GM18499 (cell line): ENCODE data around the gene AMBRA1.

ENCODE experiments used
- ATAC-seq: cut with Tn5 transposase; IDR thresholded peaks from one replicate; pipeline ENCODE4 v1.9.1; 2021; ENCODE audit warnings: moderate number of reproducible peaks; ENCODE audit not compliant: insufficient read depth, unreplicated experiment

AMBRA1 gene

DNA sequence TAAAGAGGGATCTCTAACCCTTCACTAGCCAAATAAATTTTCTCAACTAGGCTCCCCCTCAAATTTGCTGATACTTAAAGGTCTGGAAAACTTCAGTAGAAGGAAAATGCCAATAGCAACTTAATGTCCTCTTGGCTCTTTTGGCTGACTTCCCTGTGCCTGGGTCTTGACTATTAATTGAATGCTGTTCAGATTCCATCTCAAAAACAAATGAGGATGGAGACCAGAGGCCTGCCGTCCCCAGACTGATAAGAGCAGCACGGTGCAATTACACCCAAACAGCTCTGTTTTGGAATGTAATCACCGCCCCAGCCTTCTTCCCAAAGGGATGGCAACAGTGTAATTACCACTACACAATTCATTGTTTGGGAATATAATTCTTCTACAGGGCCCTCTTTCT lies 112.9 kb downstream of the AMBRA1 start:
- no peak for ATAC-seq

DNA sequence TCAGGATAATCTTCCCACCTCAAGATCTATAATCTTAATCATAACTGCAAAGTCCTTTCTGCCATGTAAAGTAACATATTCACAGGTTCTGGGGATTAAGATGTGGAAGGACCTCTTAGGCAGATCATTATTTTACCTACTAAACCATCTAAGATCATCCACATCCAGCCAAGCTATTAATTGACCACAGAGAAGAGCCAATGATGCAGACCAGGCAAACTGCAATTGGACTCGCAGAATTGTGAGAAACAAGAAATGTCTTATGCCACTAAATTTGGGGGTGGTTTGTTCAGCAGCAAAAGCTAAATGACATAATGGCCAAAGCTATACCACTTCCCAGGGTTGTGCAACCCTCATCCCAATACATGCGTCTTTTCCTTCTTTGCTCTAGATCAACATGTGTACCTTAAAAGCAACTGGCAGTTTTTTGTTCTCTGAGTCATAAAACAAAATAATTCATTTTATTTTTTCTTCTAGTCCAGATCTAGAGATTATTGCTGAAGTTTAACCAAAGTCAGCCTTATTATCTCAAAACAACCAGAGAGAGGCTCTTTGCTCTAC lies 113.6 kb downstream of the AMBRA1 start:
- no peak for ATAC-seq

DNA sequence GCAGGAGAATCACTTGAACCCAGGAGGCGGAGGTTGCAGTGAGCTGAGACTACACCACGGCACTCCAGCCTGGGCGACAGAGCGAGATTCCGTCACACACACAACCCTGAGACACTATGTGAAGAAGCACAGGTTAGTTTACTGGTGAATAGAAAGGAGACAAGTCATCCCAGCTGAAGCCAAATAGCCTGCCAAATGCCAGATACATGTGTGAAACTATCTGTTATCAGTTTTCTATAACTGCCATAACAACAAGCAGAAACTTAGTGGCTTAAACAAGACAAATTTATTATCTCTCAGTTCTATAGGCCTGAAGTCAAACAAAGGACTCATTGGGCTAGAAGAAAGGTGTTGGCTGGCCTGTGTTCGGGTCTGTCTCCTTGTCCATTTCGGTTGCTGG lies 114.2 kb downstream of the AMBRA1 start:
- no peak for ATAC-seq

GRCh38 chr11:46478196-46478595 lies 115.6 kb downstream of the AMBRA1 start:
- ATAC-seq, result no peak

GRCh38 chr11:46477136-46477535 lies 116.7 kb downstream of the AMBRA1 start:
- ATAC-seq, result no peak

GRCh38 chr11:46475926-46476545 lies 117.8 kb downstream of the AMBRA1 start:
- ATAC-seq, result no peak

GRCh38 chr11:46475051-46475925 lies 118.5 kb downstream of the AMBRA1 start:
- no peak for ATAC-seq

GRCh38 chr11:46472662-46472994 lies 121.2 kb downstream of the AMBRA1 start:
- ATAC-seq, result no peak

- no peak for ATAC-seq
Observed at GRCh38 chr11:46471943-46472661, 121.7 kb downstream of the AMBRA1 start.

DNA sequence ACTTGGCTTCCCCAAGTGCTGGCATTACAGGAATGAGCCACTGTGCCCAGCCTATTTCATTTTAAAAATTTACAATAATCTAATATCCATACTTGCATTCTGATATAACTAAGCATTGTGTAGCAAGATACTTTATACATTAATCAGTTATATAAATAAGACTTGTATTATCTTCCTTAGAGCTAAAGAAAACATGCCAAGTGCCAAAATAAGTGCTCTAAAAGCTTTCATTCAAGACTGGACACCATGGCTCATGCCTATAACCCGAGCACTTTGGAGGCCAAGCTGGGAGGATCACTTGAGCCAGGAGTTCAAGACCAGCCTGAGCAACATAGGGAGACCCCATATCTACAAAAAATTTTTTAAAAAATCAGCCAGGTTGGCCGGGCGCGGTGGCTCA lies 123.9 kb downstream of the AMBRA1 start:
- no peak for ATAC-seq

- ATAC-seq, result no peak
Observed at GRCh38 chr11:46465683-46466082, 128.1 kb downstream of the AMBRA1 start.

- ATAC-seq, result no peak
Observed at GRCh38 chr11:46463701-46464421, 130.0 kb downstream of the AMBRA1 start.

GRCh38 chr11:46461461-46461927 lies 132.3 kb downstream of the AMBRA1 start:
- ATAC-seq, result no peak

DNA sequence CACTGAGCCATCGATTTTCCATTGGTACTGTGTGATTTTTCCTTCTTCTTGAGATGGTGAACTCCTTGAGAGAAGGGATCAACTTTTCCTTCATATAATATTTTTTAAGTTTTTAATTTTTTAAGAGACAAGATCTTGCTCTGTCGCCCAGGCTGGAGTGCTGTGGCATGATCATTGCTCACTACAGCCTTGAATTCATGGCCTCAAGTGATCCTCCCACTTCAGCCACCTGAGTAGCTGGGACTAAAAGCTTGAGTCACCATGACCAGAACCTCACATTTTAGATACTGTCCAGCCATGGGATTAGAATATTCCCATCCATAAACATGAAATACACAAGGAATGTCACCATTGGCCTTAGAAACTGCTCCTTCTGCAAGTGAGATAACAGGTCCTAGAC lies 135.3 kb downstream of the AMBRA1 start:
- no peak for ATAC-seq

DNA sequence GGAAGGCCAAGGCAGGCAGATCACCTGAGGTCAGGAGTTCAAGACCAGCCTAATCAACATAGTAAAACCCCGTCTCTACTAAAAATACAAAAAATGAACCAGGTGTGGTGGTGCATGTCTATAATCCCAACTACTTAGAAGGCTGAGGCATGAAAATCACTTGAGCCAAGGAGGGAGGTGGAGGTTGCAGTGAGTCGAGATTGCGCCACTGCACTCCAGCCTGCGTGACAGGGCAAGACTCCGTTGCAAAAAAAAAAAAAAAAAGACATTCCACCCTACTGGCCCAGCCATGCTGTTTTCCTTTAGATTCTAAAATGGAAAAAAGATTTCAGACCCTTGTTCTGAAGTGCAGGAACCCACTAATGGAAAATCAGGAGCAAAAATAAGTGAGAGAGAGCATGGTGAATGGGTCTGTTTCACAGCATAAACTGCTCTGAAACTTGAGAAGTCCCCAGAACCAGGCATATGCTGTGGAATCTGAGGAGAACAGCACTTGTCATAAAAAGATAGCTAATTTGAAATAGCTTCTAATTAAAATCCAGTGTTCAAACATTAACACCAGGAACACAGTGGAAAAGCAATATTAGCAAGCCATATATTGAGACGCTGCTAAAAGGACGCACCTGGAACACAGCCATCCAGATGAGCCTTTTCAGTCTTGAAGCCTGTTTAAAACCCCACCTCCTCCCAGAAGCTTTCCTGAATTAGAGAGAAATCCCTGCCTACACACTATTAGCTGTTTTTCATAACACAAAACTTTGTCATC lies 136.0 kb downstream of the AMBRA1 start:
- no peak for ATAC-seq

DNA sequence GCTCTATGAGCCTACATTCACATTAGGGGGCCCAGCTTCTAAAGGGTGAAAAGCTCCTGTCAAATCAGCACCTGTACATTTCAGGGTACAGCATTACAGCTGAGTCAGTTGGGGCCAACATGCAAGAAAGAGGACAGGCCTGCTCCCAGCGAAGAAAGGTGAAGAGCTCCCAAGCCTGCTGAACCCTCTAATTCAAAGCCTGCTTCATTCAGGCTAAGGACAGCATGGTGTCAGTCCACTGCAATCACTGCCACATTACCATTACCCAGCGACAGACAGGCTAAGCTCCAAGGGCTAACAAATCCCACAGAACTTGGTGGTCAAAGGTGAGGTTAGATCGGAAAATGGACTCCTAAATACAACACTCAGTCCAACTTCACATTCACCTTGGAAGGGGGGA lies 136.8 kb downstream of the AMBRA1 start:
- no peak for ATAC-seq

- ATAC-seq, result no peak
Observed at GRCh38 chr11:46456269-46457001, 137.4 kb downstream of the AMBRA1 start.

DNA sequence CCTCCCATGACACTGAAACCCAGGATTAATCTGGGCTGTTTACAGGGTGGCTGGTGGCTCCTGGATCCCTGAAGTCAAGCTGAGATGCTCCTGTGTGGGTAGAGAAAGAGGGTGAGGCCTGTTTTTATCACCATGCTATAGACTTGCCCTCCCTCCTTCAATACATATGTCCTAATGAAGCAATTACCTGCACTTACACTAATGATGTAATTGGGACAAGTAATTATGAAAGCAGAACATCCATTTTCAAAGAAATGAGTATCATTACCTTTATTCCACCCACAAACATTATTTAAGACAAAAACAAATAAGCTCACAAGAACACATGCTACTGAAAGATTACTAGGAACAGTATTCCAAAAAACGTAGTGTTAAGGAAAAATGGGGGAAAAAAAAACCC lies 138.0 kb downstream of the AMBRA1 start:
- no peak for ATAC-seq
